Naive thymus-derived CD4-positive, alpha-beta T cell (primary cell): ENCODE results near the gene BPIFB3. TPM values are rescaled to one million over a fixed set of nuclear protein-coding genes. Genes with fewer than 3 reads are reported as not detected.
"Not testable (repeated sequence)": the region's sequence is repeated elsewhere in the genome, so short reads cannot be mapped to it uniquely, and the experiment has no call there.

Experiments
- ATAC-seq: fragments of 150-1000 bp; cut with Tn5 transposase; 2 replicates; pipeline ENCODE4 v1.10.0; 2021; ENCODE audit warnings: mild to moderate bottlenecking, moderate library complexity
- CTCF ChIA-PET: fragments of 350-600 bp; sonication (Branson Sonifier 250); formaldehyde crosslinking; loops from one replicate; lab custom pipeline; 2021; ENCODE audit warnings: antibody characterized with exemption; lab: Charles Lee
- POLR2A ChIA-PET: fragments of 350-600 bp; sonication (Branson Sonifier 250); formaldehyde crosslinking; loops from one replicate; lab custom pipeline; 2021; ENCODE audit warnings: antibody characterized with exemption, inconsistent platforms; lab: Charles Lee
- DNase-seq, 9 donors: peaks; one replicate each; pipeline versions ENCODE4 v3.0.0 to v3.0.0-alpha.2; 2020 to 2022; ENCODE audit warnings: mixed read lengths in 1 of 9
- H3K27ac ChIP-seq: one replicate; pipeline ENCODE4 v1.7.0; 2013; ENCODE audit warnings: mild to moderate bottlenecking, low read depth, low read length, moderate library complexity
- H3K27me3 ChIP-seq, 2 donors: one replicate each; pipeline ENCODE4 v1.7.0; 2013; ENCODE audit warnings: low read length in 2 of 2, mild to moderate bottlenecking in 2 of 2, moderate library complexity in 2 of 2; ENCODE audit not compliant: control insufficient read depth in 2 of 2, insufficient read depth in 2 of 2
- H3K36me3 ChIP-seq, 3 experiments: 1 replicate in 2 of 3; 2 replicates in 1 of 3; pipeline ENCODE4 v1.7.0; 2013; ENCODE audit warnings: low read length in 3 of 3, mild to moderate bottlenecking in 3 of 3, moderate library complexity in 1 of 3; ENCODE audit not compliant: insufficient read depth in 3 of 3, control insufficient read depth in 2 of 3
- H3K4me1 ChIP-seq, 2 donors: one replicate each; pipeline ENCODE4 v1.7.0; 2013; ENCODE audit warnings: low read length in 2 of 2, mild to moderate bottlenecking in 2 of 2, moderate library complexity in 1 of 2; ENCODE audit not compliant: control insufficient read depth in 2 of 2, insufficient read depth in 2 of 2
- H3K4me3 ChIP-seq: 2 replicates; pipeline ENCODE4 v1.7.0; 2013; ENCODE audit warnings: mild to moderate bottlenecking, low read length
- H3K9me3 ChIP-seq, 3 experiments: 1 replicate in 2 of 3; 2 replicates in 1 of 3; pipeline ENCODE4 v1.7.0; 2013; ENCODE audit warnings: low read length in 3 of 3; ENCODE audit not compliant: control insufficient read depth in 2 of 3
- H3K27ac Mint-ChIP-seq, 9 donors: one replicate each; pipeline ENCODE4 v1.8.0; 2020 to 2022; ENCODE audit warnings: mixed read lengths in 9 of 9, mild to moderate bottlenecking in 8 of 9, moderate library complexity in 5 of 9, inconsistent platforms in 2 of 9
- H3K27me3 Mint-ChIP-seq, 5 donors: one replicate each; pipeline ENCODE4 v1.8.0; 2021 to 2022; ENCODE audit warnings: mixed read lengths in 5 of 5, mild to moderate bottlenecking in 1 of 5
- H3K36me3 Mint-ChIP-seq, 5 donors: one replicate each; pipeline ENCODE4 v1.8.0; 2020 to 2022; ENCODE audit warnings: mixed read lengths in 5 of 5, mild to moderate bottlenecking in 3 of 5, inconsistent platforms in 1 of 5
- H3K4me1 Mint-ChIP-seq, 7 donors: one replicate each; pipeline ENCODE4 v1.8.0; 2020 to 2022; ENCODE audit warnings: mixed read lengths in 7 of 7, mild to moderate bottlenecking in 3 of 7, inconsistent platforms in 1 of 7
- H3K4me3 Mint-ChIP-seq, 10 donors: one replicate each; pipeline ENCODE4 v1.8.0; 2020 to 2022; ENCODE audit warnings: mild to moderate bottlenecking in 10 of 10, mixed read lengths in 10 of 10, moderate library complexity in 6 of 10, inconsistent platforms in 2 of 10
- H3K9me3 Mint-ChIP-seq, 11 donors: one replicate each; pipeline ENCODE4 v1.8.0; 2020 to 2022; ENCODE audit warnings: mixed read lengths in 11 of 11, mild to moderate bottlenecking in 4 of 11, inconsistent platforms in 1 of 11, moderate library complexity in 1 of 11
- intact Hi-C, 2 donors: fragments of 100-400 bp; cut with micrococcal nuclease; formaldehyde crosslinking; loops; one replicate each; pipeline ENCODE4 v1.15.1; 2023
- polyA plus RNA-seq, 2 donors: library from polyadenylated mRNA; unstranded; fragments of 300-500 nt; fragmentation: Illumina TruSeq; gene quantifications; one replicate each; pipeline ENCODE4 v1.2.3, GENCODE V29; 2021
- total RNA-seq, 6 experiments: library from RNA in 5 of 6; stranded (reverse) in 5 of 6; gene quantifications; 1 replicate in 5 of 6; 2 replicates in 1 of 6; pipeline ENCODE4 v1.2.3 and lab custom pipeline; 2021 to 2026

The BPIFB3 gene
- total and polyA plus RNA-seq, 7 experiments from 2014 or later = not detected

- H3K4me1 ChIP-seq, H3K9me3 ChIP-seq, POLR2A ChIA-PET, H3K36me3 ChIP-seq, intact Hi-C loops, DNase-seq, H3K27ac Mint-ChIP-seq, H3K4me3 ChIP-seq, H3K4me3 Mint-ChIP-seq, ATAC-seq, CTCF ChIA-PET, H3K27me3 ChIP-seq, H3K27ac ChIP-seq: not testable (repeated sequence)
- Mint-ChIP-seq H3K27me3 (peaks cover 0 to 20% (median 0%) of the 10 kb centered on the region in 5 donors), H3K4me1 (peaks cover 0 to 16% (median 5%) of the 10 kb centered on the region in 7 donors), H3K9me3 (peaks cover 0 to 23% (median 7%) of the 10 kb centered on the region in 11 donors), H3K36me3 (peaks cover 0 to 23% (median 5%) of the 10 kb centered on the region in 5 donors)
Observed at GRCh38 chr20:33122297-33122696, 68.6 kb downstream of the BPIFB3 start.

Other genes starting within 250 kb of the BPIFB3 start
- 100 to 1,000 TPM in 3 of 5 experiments, 10 to 100 TPM in 2; 83.0 to 118 (median 107) TPM for gene MAPRE1, start 233.9 kb upstream of the BPIFB3 start, total RNA-seq
- gene MAPRE1, start 233.9 kb upstream of the BPIFB3 start, polyA plus RNA-seq = 100 to 1,000 TPM in 1 of 2 donors, 10 to 100 TPM in 1; 91.3 to 105 TPM
- gene EFCAB8, start 195.0 kb upstream of the BPIFB3 start, total RNA-seq = 1 to 10 TPM in 3 of 5 experiments, under 1 TPM in 2; 0.46 to 2.8 (median 2.0) TPM
- under 1 TPM in 1 of 2 donors, not detected in 1; 0.12 TPM for gene EFCAB8, start 195.0 kb upstream of the BPIFB3 start, polyA plus RNA-seq
- not detected for gene SUN5, start 49.5 kb upstream of the BPIFB3 start, total RNA-seq
- gene SUN5, start 49.5 kb upstream of the BPIFB3 start, polyA plus RNA-seq = not detected
- gene BPIFB2, start 46.2 kb upstream of the BPIFB3 start, total RNA-seq = not detected
- gene BPIFB2, start 46.2 kb upstream of the BPIFB3 start, polyA plus RNA-seq = not detected
- not detected for gene BPIFB6, start 22.3 kb upstream of the BPIFB3 start, total RNA-seq
- not detected for gene BPIFB6, start 22.3 kb upstream of the BPIFB3 start, polyA plus RNA-seq
- not detected for gene BPIFB4, start 25.7 kb downstream of the BPIFB3 start, total RNA-seq
- not detected for gene BPIFB4, start 25.7 kb downstream of the BPIFB3 start, polyA plus RNA-seq
- not detected for gene BPIFA2, start 114.3 kb downstream of the BPIFB3 start, total RNA-seq
- gene BPIFA2, start 114.3 kb downstream of the BPIFB3 start, polyA plus RNA-seq = not detected
- gene BPIFA3, start 163.4 kb downstream of the BPIFB3 start, total RNA-seq = not detected
- gene BPIFA3, start 163.4 kb downstream of the BPIFB3 start, polyA plus RNA-seq = not detected
- not detected for gene BPIFA1, start 182.1 kb downstream of the BPIFB3 start, total RNA-seq
- not detected for gene BPIFA1, start 182.1 kb downstream of the BPIFB3 start, polyA plus RNA-seq
- not detected for gene BPIFB1, start 229.3 kb downstream of the BPIFB3 start, total RNA-seq
- not detected for gene BPIFB1, start 229.3 kb downstream of the BPIFB3 start, polyA plus RNA-seq